Large intestine (tissue), 3 donors: ENCODE results near the gene COL18A1. TPM values are rescaled to one million over a fixed set of nuclear protein-coding genes. Genes with fewer than 3 reads are reported as not detected.
"Not testable (repeated sequence)": the region's sequence is repeated elsewhere in the genome, so short reads cannot be mapped to it uniquely, and the experiment has no call there.

Source experiments
- DNase-seq, 2 donors: peaks; one replicate each; pipeline versions ENCODE4 v3.0.0 to v3.0.0-alpha.2; 2013
- H3K27ac ChIP-seq: one replicate; pipeline ENCODE4 v1.5.1; 2013; ENCODE audit warnings: low read length
- H3K27me3 ChIP-seq: 2 replicates; pipeline ENCODE4 v1.6.1; 2013; ENCODE audit warnings: low read length; ENCODE audit not compliant: control insufficient read depth, insufficient read depth
- H3K36me3 ChIP-seq: 2 replicates; pipeline ENCODE4 v1.6.1; 2013; ENCODE audit warnings: low read length; ENCODE audit not compliant: control insufficient read depth, insufficient read depth
- H3K4me1 ChIP-seq: one replicate; pipeline ENCODE4 v1.6.1; 2013; ENCODE audit warnings: low read length; ENCODE audit not compliant: control insufficient read depth, insufficient read depth
- H3K4me3 ChIP-seq: one replicate; pipeline ENCODE4 v1.5.1; 2013; ENCODE audit warnings: low read length
- H3K9me3 ChIP-seq: one replicate; pipeline ENCODE4 v1.6.1; 2013; ENCODE audit warnings: mild to moderate bottlenecking, low read depth, low read length, moderate library complexity; ENCODE audit not compliant: control insufficient read depth
- WGBS: methylation state at CpG from one replicate; pipeline ENCODE4 v1.1.5; 2013; ENCODE audit warnings: low lambda C conversion rate; ENCODE audit not compliant: insufficient coverage; 5-methylcytosine and 5-hydroxymethylcytosine counted together
- polyA plus RNA-seq: library from polyadenylated mRNA; unstranded; fragments of 120-200 nt; gene quantifications from one replicate; pipeline ENCODE4 v1.2.1, GENCODE V29; 2013

Gene COL18A1
- polyA plus RNA-seq, 1 donor = 44.4 TPM

GRCh38 chr21:45361033-45361997, 43.6 kb upstream of the COL18A1 start:
- H3K27ac ChIP-seq = no peak overlapping the region
- H3K4me1 ChIP-seq = peaks cover 18% of the 10 kb centered on the region
- H3K9me3 ChIP-seq = peaks cover 9% of the 10 kb centered on the region
- DNase-seq = no peak
- no peak overlapping the region for H3K4me3 ChIP-seq
- H3K36me3 ChIP-seq = no peaks in the 10 kb centered on the region
- WGBS = no CpG with 5 or more reads among the region's 29 CpGs
- H3K27me3 ChIP-seq = no peaks in the 10 kb centered on the region

GRCh38 chr21:45362077-45362747, 42.8 kb upstream of the COL18A1 start:
- peaks cover 10% of the 10 kb centered on the region for H3K4me1 ChIP-seq
- no peak overlapping the region for H3K27ac ChIP-seq
- no peak overlapping the region for H3K4me3 ChIP-seq
- WGBS = 100% methylated on average over 2 of the region's 15 CpGs
- no peak for DNase-seq
- no peaks in the 10 kb centered on the region for H3K36me3 ChIP-seq
- H3K27me3 ChIP-seq = no peaks in the 10 kb centered on the region
- peaks cover 9% of the 10 kb centered on the region for H3K9me3 ChIP-seq

DNA sequence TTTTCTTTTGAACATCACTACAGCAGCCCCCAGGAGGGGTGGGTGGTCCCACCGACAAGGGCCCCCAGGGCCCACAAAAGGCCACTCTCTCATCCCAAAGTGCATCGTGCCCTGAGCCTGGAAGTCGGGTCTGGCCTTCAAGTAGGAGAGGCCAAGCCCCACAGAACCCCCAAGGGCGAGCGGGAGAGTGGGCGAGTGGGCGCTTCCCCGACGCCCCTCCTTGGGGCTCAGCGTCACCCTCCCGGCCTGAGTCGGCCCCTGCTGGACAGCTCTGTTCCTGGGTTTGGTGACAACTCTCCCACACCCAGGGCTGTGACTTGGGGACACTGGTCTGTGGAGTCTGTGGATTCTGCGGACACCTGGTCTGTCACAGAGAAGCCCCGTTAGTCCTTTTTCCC, 42.2 kb upstream of the COL18A1 start:
- WGBS = no CpG with 5 or more reads among the region's 14 CpGs
- Histone ChIP-seq H3K36me3 (no peaks in the 10 kb centered on the region), H3K4me1 (peaks cover 8% of the 10 kb centered on the region), H3K4me3 (no peak overlapping the region), H3K9me3 (peaks cover 3% of the 10 kb centered on the region), H3K27me3 (no peaks in the 10 kb centered on the region), H3K27ac (no peak overlapping the region)
- DNase-seq = no peak

DNA sequence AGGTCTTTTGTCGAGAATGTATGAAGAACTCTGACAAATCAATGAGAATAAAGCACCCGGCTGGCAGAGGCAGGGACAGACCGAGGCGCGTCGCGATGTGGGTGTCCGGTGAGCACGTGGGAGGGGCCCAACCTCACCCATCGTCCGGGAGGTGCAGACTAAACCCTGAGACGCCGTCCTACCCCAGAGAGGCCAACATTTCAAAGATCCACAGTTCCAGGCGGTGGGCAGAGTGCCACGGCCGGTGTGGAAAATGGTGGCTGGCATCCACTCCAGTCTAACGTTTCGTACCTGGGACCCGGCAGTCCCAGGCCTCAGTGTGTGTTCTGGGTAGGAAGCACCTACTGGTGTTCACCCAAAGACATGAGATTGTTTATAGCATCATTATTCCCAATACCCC, 41.7 kb upstream of the COL18A1 start:
- H3K4me1 ChIP-seq, DNase-seq, H3K4me3 ChIP-seq, H3K9me3 ChIP-seq, H3K36me3 ChIP-seq, H3K27me3 ChIP-seq: not testable (repeated sequence)
- peak overlapping the region; percentile 74 for H3K27ac ChIP-seq
- WGBS = no CpG with 5 or more reads among the region's 19 CpGs

- Histone ChIP-seq H3K36me3 (no peaks in the 10 kb centered on the region), H3K4me1 (peaks cover 8% of the 10 kb centered on the region), H3K27ac (peak overlapping the region; percentile 74), H3K9me3 (no peaks in the 10 kb centered on the region), H3K27me3 (no peaks in the 10 kb centered on the region), H3K4me3 (no peak overlapping the region)
- peak; percentile 65 to 71 for DNase-seq
- WGBS = no CpG with 5 or more reads among the region's 19 CpGs
Measured at GRCh38 chr21:45363921-45364467, 41.0 kb upstream of the COL18A1 start.

DNA sequence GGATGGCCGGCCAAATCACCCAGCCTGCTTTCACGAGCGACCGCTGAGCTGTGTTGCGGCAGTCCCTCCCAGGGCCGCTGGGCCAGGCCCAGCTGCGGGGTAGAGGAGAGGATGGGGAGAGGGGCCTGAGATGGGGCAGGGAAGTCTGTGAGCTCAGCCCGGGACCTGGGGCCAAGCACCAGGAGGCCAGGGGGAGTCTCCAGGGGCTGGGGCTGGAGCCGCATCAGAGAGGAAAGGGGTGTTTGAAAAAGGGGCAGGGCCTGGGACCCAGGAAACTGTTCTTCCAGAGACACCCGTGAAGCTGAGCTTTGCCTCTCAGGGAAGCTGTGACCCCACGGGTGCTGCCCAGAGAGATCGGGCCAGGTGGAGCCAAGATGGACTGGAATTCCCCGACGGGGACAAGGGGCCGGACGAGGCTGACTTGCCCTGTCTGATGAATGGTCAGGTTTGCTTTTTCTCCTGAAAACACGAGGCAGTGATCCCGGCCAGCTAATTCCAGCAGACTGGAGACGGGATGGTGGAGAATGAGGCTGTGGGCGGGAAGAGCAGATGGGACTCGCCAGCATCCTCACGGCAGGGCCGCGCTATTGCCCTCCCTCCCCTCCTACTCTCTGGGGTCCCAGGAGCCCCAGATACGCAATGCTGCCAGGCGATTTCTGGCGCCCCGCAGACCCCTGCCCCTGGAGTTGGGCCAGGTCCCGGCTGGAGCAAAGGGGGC, 40.3 kb upstream of the COL18A1 start:
- Histone ChIP-seq H3K27ac (peak overlapping the region; percentile 74), H3K36me3 (no peaks in the 10 kb centered on the region), H3K27me3 (no peaks in the 10 kb centered on the region), H3K9me3 (no peaks in the 10 kb centered on the region), H3K4me1 (peaks cover 4% of the 10 kb centered on the region), H3K4me3 (no peak overlapping the region)
- no peak for DNase-seq
- WGBS = no CpG with 5 or more reads among the region's 29 CpGs

- DNase-seq = no peak
- H3K27ac ChIP-seq = no peak overlapping the region
- H3K4me3 ChIP-seq = no peak overlapping the region
- H3K9me3 ChIP-seq = no peaks in the 10 kb centered on the region
- H3K4me1 ChIP-seq = peaks cover 4% of the 10 kb centered on the region
- no CpG with 5 or more reads among the region's 25 CpGs for WGBS
- H3K27me3 ChIP-seq = no peaks in the 10 kb centered on the region
- H3K36me3 ChIP-seq = no peaks in the 10 kb centered on the region
Measured at GRCh38 chr21:45365186-45365607, 39.8 kb upstream of the COL18A1 start.

- no peak overlapping the region for H3K4me3 ChIP-seq
- H3K27me3 ChIP-seq = no peaks in the 10 kb centered on the region
- H3K9me3 ChIP-seq = no peaks in the 10 kb centered on the region
- no peak overlapping the region for H3K27ac ChIP-seq
- no CpG with 5 or more reads among the region's 26 CpGs for WGBS
- H3K4me1 ChIP-seq = peaks cover 4% of the 10 kb centered on the region
- no peaks in the 10 kb centered on the region for H3K36me3 ChIP-seq
- peak in 1 of 2 donors; percentile 31 for DNase-seq
Measured at GRCh38 chr21:45365608-45366241, 39.2 kb upstream of the COL18A1 start.

GRCh38 chr21:45366476-45366875, 38.5 kb upstream of the COL18A1 start:
- H3K4me1 ChIP-seq = peaks cover 4% of the 10 kb centered on the region
- no peaks in the 10 kb centered on the region for H3K9me3 ChIP-seq
- 100% methylated on average over 3 of the region's 17 CpGs for WGBS
- no peak for DNase-seq
- no peaks in the 10 kb centered on the region for H3K36me3 ChIP-seq
- H3K27me3 ChIP-seq = no peaks in the 10 kb centered on the region
- no peak overlapping the region for H3K27ac ChIP-seq
- no peak overlapping the region for H3K4me3 ChIP-seq
